Dermis lymphatic vessel endothelial cell (primary cell): ENCODE results near the gene PM20D2. TPM values are rescaled to one million over a fixed set of nuclear protein-coding genes. Genes with fewer than 3 reads are reported as not detected.

Source experiments
- total RNA-seq: library from RNA; depleted of rRNA; stranded (reverse); fragments of >200 nt; gene quantifications from 2 replicates; pipeline ENCODE4 v1.2.1, GENCODE V29; 2014

PM20D2 gene
- 2.4 and 3.5 TPM in 2 replicates for total RNA-seq

GRCh38 chr6:89145956-89146717 lies at the start of gene PM20D2:
Gene PM20D2 (plus strand): TSS chr6:89146055. CDS start chr6:89146145, 90 bp downstream.

DNA sequence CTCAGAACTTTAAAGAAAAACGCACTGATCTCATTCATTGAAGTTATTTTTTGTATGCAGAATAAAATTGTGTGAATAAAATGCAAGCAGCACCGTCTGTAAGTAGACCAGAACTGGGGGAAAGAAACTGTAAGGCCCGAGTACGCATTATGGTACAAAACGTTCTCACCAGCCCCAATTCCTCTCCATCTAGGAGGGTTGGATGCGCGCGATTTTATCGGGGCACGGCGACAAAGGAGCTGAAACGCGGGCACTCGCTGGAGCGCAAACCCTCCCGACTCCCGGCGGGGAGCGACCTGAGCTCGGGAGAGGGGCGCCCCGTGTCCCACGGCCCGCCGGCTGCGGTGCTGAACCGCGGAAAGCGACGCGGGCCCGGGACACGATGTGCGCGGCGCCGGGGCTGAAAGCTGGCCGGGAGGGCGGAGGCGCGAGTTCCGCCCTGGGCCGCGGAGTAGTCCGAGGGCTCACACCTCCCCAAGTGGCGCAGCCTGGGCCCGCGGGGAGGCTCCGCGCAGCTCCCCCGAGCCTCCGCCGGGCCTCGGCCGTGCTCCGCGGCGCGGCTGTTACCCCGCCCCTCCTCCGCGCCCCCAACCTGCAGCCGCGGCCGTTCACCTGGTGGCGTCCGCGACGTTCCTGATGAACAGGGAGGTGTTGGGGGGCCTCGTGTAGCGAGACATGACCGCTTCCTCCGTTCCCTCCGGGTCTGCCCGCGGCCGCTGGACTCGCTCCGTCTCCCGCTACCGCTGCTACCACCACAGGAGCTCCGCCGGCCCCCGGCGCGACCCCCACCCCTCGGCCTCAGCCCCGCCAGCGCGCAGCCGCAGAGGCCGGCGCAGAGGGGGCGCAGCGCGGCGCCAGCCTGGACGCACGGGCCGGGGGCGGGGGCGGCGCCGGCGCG lies 28.4 kb upstream of the PM20D2 start, which contains the start of gene SRSF12:
Gene SRSF12 (minus strand): TSS at position 861 of the 898 bp plus-strand sequence. CDS start 184 bp downstream, at position 677.

Other genes starting within 250 kb of the PM20D2 start
- gene RNGTT, start 182.4 kb upstream of the PM20D2 start, total RNA-seq, result 8.5 and 11.0 TPM in 2 replicates
- gene PNRC1, start 65.3 kb upstream of the PM20D2 start, total RNA-seq, result 63.1 and 63.2 TPM in 2 replicates
- gene SRSF12, start 28.0 kb upstream of the PM20D2 start, total RNA-seq, result 0.17 TPM in 1 of 2 replicates, not detected in the other
- gene GABRR1, start 71.3 kb downstream of the PM20D2 start, total RNA-seq, result not detected in 2 replicates
- 0.43 and 0.77 TPM in 2 replicates for gene GABRR2, start 169.2 kb downstream of the PM20D2 start, total RNA-seq
- gene UBE2J1, start 206.7 kb downstream of the PM20D2 start, total RNA-seq, result 58.8 and 70.0 TPM in 2 replicates